GM12872 (cell line): ENCODE data around the gene F12.

ENCODE experiments used
- CTCF ChIP-seq: IDR thresholded peaks from 3 replicates; pipeline ENCODE4 v1.5.1; 2011; ENCODE audit warnings: low read depth, mild to moderate bottlenecking, low read length, moderate library complexity; ENCODE audit not compliant: insufficient read depth

F12 gene

DNA sequence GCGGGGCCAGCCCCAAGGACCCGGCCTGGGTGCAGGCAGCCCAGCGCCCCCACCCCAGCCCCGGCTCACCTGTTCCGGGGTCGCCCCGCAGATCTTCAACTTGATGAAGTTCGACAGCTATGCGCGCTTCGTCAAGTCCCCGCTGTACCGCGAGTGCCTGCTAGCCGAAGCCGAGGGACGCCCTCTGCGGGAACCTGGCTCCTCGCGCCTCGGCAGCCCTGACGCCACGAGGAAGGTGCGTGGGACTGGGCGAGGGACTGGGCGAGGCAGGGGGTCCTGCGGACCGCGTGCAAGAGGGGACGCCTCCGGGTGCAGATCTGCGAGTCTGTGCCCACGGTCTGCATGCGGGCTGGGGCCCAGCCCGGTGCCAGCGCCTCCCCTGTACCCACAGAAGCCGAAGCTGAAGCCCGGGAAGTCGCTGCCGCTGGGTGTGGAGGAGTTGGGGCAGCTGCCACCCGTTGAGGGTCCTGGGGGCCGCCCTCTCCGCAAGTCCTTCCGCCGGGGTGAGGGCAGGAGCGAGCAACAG lies 42.0 kb downstream of the F12 start:
- TF ChIP-seq CTCF, result no peak

- no peak for TF ChIP-seq CTCF
These were observed 42.6 kb downstream of the F12 start for GRCh38 chr5:177366528-177367322.

DNA sequence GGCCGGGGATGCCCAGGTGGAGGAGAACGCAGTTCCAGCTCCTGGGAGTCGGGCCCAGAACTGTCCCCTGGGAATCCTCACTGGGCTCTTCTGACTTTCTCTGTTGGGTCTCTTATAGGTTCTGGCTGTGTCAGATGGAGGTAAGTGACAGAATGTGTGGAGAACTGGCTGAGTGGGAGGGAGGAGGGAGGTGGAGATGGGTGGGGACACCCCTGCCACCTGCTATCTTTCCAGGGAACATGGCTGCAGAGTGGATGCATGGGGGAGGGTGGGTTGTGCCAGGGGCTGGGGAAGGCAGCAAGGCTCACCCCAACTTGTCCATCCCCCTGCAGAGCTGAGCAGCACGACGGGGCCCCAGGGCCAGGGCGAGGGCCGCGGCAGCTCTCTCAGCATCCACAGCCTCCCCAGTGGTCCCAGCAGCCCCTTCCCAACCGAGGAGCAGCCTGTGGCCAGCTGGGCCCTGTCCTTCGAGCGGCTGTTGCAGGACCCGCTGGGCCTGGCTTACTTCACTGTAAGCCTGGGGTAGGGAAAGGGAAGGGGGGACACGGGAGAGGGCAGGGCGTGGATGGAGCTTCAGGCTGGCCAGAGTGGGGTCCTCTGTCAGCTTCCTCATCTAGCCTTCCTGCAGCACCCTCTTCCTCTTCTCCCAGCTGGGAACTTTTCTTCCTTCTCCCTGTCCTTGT lies 43.4 kb downstream of the F12 start:
- no peak for TF ChIP-seq CTCF

DNA sequence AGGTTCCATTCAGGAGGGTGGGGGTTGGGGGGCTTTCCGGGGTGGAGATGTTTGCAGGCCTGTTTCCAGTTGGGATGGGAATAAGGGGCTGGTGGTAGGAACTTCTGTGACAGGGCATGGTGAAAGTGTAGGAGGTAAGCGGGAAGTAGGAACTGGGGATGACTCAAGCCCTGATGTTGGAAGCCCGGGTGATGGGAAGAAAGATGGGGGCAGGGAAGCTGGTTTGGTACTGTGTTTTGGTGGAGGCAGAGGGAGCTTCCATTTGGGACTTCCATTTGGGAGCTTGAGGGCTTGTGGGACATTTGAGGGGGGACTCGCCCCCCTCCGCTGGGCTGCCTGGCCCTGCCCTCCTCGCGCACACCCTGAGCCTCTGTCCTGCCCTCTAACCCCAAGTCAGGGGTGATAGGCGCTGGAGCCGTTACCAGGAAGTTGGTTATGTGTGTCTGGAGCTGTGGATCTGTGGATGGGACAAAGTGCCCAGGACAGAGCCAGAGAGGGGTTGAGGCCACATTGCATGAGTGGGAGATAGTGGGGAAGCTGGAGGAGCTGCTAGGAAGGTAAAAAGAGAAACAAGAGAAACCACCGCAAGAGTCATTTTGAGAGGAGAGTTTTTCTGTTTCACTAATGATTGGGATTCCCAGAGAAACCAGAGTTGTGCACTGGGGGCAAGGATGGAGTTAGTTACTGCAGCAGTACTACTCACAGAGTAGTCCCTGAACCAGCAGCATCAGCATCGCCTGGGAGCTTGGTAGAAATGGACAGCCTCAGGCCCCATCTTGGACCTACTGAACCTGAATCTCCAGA lies 45.0 kb downstream of the F12 start:
- TF ChIP-seq CTCF, result no peak

DNA sequence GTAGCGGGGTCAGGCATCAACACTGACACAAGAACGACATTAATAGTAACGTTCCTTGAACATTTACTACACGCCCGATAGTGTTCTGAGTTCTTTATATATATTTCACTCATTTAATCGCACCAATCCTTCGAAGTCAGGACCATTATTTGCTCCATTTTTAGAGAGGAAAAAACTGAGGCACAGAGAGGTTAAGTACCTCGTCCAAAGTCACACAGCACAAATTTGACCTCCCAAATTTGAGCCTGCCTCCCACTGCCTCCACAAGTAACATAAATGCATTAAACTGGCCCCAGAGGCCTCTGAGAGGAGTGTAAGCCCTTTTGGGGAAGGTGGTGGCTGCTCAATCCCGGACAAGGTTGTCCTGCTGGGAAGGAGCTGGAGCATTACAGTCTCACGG lies 45.8 kb downstream of the F12 start:
- no peak for TF ChIP-seq CTCF

DNA sequence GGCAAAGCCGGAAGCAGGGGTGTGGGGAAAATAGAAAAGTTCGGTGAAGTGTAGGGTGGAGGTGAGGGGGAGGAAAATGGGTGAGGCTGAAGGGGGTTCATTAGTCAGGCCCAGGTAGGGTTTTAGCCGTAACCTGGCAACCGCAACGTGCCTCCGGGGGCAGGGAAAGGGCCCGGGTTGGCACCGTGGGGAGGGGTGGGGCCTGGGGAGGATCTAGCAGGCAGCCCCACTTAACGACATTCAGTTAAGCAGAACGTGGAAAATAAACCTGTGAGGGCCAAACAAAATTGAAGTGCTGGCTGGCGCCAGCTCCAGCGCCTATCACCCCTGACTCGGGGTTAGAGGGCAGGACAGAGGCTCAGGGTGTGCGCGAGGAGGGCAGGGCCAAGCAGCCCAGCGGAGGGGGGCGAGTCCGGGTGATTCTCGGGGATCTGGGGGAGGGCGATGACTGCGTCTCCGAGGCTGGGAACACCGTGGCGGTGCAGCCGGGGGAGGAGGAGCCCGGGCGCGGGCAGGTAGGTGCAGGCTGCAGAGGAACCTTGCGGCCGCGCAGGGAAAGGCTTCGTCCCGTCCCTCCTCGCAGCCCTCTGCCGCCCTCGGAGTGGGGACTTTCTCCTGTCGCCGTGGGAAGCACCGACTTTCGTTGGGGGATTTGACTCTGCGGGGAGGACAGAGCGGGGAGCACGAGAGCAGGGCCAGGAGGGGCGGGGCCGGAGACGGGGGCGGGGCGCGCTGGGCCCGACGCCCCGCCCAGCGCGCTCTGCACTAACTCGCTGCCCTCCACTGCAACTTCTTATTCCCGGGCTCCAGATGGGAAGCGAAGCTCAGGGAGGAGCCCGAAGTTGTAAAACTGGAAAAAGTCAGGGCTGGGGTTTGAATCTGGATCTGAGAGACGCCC lies 46.5 kb downstream of the F12 start:
- no peak for TF ChIP-seq CTCF
